NB4 (cell line): ENCODE data around the gene DPP10.
"Not testable (repeated sequence)": the region's sequence is repeated elsewhere in the genome, so short reads cannot be mapped to it uniquely, and the experiment has no call there.

ENCODE experiments used
- DNase-seq: peaks from one replicate; pipeline ENCODE4 v3.0.0; 2010; ENCODE audit warnings: low read depth
- H3K4me3 ChIP-seq: one replicate; pipeline ENCODE4 v1.5.1; 2011; ENCODE audit warnings: mild to moderate bottlenecking, low read depth, low read length, moderate library complexity
- CTCF ChIP-seq: IDR thresholded peaks from one replicate; pipeline ENCODE4 v1.5.1; 2012; ENCODE audit warnings: low read depth, low read length
- MAX ChIP-seq: IDR thresholded peaks from 2 replicates; pipeline ENCODE4 v1.6.1; 2011; ENCODE audit warnings: low read depth, low read length
- MYC ChIP-seq: IDR thresholded peaks from 2 replicates; pipeline ENCODE4 v1.6.1; 2011; ENCODE audit warnings: low read depth, low read length
- POLR2A ChIP-seq: IDR thresholded peaks from 2 replicates; pipeline ENCODE4 v1.6.1; 2011; ENCODE audit warnings: mild to moderate bottlenecking; ENCODE audit not compliant: insufficient read length; ENCODE audit errors: extremely low read depth

Gene DPP10

DNA sequence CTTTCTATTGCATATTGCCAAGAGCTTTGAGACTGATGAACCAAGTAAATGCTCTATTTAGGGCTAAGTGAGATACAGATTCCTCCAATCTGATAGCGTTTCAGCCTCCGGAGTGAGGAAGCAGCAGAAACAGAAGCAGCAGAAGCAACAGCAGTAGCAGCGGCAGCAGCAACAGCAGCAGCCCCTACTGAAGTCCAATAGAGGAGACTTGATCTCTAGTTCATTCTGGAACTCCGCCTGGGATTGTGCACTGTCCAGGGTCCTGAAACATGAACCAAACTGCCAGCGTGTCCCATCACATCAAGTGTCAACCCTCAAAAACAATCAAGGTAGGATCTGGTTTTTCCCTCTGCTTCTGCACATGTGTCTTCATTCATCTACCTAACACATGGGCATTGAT, at the start of gene DPP10:
Gene DPP10 (plus strand): TSS at position 132 of the 400 bp plus-strand sequence.
- TF ChIP-seq POLR2A (no peak), MAX (no peak), CTCF (no peak), MYC (no peak)
- H3K4me3 ChIP-seq: no peak within 1 kb of the TSS
- peak; percentile 34 for DNase-seq

GRCh38 chr2:114400890-114401289, 41.6 kb upstream of the DPP10 start:
- peak; percentile 38 for DNase-seq
- no peak overlapping the region for H3K4me3 ChIP-seq
- TF ChIP-seq MYC (no peak), MAX (no peak), POLR2A (no peak), CTCF (no peak)

GRCh38 chr2:114405247-114406116, 37.0 kb upstream of the DPP10 start:
- TF ChIP-seq MAX: no peak
- no peak for TF ChIP-seq CTCF
- no peak for TF ChIP-seq POLR2A
- no peak for TF ChIP-seq MYC
- DNase-seq: no peak
- no peak overlapping the region for H3K4me3 ChIP-seq

DNA sequence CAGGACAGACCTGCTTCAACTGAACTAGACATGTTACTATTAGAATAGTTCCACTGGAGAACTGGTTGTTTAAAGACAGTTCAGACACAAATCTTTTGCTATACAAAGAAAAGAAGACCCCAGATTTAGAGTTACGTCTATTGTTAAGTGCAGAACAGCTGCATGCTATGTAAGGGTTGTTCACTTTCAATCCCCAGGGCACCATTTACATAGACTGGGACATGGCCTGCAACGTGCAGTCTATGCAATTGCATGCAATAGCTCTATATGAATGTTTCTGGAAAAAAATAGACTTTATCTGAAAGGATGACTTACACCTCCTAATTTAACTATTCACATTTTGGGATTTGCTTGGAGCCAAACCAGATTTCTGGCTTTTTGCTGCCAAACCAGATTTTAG, 36.1 kb upstream of the DPP10 start:
- DNase-seq: no peak
- TF ChIP-seq POLR2A (no peak), CTCF (no peak), MYC (no peak), MAX (no peak)

GRCh38 chr2:114407353-114407752, 35.1 kb upstream of the DPP10 start:
- not testable (repeated sequence) for DNase-seq, H3K4me3 ChIP-seq

More for the DNA sequence above, 36.1 kb upstream of the DPP10 start:
- no peak overlapping the region for H3K4me3 ChIP-seq

- TF ChIP-seq MAX (no peak), POLR2A (no peak), MYC (no peak), CTCF (no peak)
- H3K4me3 ChIP-seq: no peak overlapping the region
- DNase-seq: no peak
These were observed 20.7 kb upstream of the DPP10 start for GRCh38 chr2:114421781-114422180.
